GM18861 (cell line): ENCODE results near the gene CDC14B.
"Not testable (repeated sequence)": the region's sequence is repeated elsewhere in the genome, so short reads cannot be mapped to it uniquely, and the experiment has no call there.

Experiments
- ATAC-seq: cut with Tn5 transposase; IDR thresholded peaks from one replicate; pipeline ENCODE4 v1.9.1; 2021; ENCODE audit not compliant: unreplicated experiment

CDC14B gene

DNA sequence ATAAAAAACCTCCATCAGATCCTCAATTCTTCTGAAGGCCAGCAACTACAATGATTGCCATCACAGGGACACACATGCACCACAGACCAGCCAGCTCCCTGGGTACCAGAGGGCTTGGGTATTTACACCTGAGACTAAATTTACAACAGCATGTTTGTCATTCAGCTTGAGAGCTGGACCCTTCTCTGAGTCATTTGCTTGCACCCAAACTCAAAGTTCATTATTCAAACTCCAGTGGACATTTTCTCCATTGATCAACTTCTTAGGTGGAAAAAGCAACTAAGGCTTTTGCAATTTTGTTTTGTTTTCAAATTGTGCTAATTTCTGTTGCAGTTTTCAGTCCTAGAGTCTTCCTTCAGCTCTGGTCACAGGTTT, 116.3 kb downstream of the CDC14B start:
- not testable (repeated sequence) for ATAC-seq

DNA sequence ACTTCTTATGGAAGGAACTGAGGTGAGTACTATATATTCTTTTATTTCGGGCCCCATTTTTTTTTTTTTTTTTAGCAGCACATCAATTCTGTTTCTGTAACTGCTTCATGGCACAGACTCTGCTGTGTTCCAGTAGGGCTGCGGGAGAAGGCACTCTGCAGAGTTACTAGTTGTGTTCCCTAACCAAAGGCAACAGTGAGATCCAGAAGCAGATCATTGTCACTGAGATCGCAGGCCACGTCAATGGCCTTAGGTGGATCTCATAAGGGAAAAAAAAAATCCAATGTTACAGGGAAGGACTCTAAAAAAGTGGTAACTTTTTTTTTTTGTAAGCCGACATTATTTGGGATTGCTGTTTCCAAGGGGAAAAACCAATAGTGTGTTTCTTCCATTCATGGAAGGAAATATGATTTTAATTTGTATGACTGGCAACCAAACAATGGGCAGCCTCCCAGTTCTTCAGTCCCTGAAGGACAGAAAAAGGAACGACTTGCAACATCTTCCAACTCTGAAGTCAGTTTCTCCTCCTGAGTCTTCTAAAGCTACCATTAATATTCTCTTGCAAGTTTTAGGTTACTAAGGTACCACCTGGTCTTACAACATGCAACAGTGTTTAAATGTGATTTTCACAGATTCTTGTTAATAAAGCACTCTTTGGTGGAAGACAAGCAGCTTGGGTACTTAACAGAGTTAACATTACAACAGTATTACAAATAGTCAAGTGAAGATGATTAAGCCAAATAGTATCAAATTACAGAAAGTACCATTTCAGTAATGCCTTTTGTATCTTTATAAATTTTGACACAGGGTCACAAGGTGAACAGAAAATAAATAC, 116.9 kb downstream of the CDC14B start:
- no peak for ATAC-seq

DNA sequence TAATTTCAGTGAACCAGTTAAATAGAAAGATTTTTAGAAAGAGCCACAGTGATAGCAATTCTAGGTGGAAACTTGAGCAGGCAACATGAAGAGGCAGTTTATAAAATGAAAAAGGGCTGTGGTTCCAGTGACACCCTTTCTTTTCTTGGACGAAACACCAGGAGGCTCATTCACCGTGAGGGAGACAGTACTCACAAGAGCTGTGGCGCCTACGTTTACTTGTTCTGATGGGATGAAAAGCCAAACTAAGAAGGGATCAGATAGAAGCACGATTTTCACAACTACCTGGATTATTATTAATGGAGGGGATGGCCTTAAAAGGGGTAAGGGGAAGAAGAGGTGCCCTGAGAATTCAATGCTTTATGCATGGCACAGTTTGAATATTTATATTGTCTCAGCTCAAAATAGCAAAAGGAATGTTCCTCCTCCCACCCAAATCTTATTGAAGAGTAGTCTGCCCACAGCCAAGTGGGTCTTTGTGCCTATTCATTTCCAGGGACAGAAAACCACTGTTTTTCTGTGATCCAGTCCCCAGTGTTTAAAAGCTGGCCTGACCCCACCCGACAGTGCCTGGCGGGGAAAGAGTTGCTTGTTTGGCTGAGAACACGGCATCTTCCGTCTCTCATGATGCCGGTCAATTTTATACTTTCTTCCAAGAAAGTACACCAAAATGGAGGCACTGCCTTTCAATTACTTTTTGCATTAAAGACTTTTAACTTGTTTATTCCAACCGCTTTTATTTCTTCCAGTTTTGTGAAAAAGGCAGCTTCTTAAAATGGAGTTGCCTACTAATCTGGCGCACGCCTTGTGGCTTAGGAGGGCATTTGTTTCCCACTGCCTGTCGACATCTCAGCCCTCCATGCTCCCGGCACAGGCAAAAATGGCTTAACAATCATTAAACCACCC, 117.8 kb downstream of the CDC14B start:
- no peak for ATAC-seq

DNA sequence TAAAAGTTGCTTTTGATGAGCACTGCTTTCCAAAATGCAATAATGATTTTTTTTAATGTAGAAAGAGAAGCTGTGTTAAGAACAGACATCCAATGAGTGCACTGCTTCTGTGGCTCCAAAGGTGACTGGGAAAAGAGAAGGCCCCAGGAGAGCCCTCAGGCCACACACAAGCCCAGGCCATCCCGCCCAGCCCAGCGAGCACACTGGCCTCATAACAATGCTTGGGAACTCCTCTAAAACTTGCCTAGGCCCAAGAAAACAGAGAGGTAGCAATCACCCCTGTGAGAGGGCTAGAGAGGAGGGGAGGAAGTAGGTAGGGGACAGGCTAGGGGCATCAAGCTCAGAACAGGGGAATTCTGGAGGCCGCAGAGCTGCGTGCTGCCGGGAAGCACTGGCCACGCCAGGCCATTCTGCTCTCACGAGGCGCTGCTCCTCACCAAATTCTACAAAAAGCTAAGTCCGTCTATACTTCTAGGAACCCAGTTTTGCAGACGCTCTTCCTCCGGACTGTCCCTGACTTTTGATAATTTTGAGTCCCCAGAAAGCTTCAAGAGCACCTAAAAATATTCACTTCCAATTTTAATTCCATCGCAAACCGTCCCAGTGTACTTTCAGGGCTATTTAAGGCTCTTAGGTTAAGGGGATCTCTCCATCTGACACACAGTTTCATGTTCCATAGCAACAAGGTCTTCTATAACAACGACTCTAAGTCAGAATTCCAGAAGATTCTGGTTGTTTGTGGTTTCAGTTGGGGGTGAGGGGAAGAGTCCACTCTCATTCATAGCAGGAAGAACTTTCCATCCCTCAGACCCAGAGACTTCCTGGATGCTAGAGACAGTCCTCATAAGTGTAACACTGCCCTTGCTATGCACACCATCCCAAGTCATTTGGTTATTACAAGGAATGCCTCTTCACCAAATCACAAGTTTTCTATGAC, 118.7 kb downstream of the CDC14B start:
- ATAC-seq: no peak

DNA sequence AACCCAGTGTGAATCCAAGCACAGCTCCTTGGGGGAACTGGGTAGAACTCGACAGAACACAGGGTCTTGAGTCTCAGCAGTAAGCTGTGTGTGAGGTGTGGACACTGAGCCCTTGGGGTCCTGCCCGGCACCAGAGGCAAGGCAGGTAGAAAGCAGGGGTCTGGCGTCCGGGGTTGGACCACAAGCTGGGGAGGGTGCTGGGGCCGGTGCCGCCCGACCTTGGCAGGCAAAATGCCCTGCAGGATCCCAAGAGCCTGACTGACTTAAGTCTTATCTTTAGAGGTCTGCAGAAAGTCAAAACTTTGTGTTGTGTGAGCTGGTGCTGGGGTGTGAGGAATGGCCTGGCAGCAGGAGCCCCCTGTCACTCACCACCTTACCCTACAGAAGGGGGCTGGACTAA, 120.4 kb downstream of the CDC14B start:
- ATAC-seq: no peak

DNA sequence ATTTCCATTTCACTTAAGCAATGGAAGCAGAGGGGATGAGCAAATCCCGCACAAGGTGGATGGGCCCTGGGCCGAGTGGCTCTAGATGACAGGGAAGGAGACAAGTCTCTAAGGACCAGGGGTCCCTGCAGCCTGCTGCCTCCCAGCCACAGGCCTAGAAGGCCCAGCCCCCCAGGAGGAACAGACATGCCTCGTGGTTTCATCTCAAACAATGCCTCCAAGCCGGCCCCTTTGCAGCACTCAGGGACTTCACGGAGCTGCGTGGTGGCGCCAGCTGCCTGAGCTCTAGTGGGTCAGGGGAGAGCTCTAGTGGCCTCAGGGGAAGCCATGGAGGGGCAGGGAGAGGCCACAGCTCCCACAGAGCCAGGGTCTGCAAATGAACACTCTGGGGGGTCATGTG, 120.8 kb downstream of the CDC14B start:
- ATAC-seq: no peak

DNA sequence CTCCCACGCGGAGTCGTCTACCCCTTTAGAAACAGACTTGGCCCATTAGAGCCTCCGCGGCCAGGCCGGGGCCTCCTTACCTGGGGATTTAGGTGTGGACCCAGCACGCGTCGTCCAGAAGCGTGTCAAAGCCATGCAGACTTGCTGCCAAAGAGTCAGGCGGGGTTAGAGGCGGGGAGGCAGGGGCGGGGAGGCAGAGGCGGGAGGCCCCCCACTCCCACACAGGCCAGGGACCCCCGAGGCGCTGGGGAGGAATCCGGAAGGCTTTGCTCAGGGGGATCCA, 122.6 kb downstream of the CDC14B start:
- ATAC-seq: no peak

DNA sequence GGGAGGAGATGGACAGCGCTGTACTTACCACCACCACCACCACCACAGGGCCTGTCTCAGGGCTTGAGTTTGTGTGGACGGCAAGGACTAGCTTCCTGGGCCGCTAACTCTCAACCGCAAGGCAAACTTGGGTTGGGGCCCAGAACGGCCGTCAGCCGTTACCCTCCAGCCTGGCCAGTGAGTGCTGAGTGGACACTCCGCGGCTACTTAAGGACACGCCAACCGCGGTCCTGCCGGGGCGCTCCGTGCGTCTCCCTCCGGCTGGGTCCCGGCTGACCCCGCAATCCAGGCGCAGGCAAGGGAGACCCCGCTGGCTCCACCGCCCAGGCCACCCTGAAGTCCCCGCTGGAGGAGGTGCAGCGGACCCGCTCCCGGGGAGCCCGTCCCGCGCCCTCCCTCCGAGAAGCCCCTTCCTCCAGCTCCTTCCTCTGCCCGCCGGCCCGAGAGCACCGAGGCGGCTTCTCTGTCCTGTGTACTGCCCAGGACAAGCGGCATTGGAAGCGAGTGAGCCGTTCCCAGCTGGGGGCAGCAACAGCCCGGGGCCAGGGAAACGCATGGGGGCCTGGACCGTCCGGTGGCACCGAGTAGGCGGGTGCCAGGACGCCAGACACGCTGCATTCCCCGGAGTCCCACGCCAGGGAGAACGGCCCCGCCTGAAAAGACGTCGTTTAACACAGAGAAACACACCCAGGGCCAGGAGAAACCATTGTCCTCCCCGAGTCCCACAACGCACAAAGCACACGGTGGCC, 123.1 kb downstream of the CDC14B start:
- no peak for ATAC-seq

DNA sequence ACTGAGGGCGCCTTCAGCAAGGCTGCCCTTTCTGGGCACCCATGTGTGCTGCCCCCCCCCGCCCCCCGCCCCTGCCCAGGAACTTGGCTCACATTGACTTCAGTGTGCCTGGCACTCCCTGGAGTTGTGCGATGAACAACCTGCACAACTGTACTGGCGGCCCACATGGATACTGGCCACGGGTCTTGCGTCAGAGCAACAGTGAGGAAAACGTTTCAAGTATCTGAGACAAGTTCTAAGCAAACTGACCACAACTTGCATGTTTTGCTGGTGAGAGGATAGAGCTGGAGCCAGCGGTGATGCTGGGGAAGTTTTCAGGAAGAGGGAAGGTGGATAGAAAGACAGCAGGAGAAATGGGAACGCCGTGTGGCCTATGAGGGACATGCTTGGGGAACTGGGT, 124.3 kb downstream of the CDC14B start:
- ATAC-seq: no peak

DNA sequence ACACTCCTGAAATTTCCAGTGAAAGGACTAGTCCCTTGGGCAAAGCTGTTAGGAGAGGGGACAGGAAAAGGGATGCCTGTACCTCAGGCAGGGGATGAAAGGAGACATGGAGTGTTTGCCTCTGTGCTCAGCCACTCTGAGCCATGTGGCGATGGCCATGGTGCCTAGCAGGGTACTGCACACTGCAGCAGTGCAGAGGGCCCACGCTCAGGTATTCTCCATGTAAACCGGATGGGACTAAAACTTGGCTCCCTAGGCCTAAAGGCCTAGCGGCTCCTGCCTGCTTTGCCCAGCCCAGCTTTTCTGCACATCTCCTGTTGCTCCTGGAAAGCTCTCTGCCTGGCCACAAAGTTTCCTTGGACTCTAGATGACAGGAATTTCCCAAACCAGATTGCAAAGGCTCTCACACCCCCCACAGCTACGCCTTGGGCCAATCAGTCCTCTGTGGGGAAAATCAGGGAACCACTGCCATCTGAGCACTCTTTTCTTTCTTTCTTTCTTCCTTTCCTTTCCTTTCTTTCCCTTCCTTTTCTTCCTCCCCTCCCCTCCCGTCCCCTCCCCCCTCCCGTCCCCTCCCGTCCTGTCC, 125.3 kb downstream of the CDC14B start:
- ATAC-seq: no peak

DNA sequence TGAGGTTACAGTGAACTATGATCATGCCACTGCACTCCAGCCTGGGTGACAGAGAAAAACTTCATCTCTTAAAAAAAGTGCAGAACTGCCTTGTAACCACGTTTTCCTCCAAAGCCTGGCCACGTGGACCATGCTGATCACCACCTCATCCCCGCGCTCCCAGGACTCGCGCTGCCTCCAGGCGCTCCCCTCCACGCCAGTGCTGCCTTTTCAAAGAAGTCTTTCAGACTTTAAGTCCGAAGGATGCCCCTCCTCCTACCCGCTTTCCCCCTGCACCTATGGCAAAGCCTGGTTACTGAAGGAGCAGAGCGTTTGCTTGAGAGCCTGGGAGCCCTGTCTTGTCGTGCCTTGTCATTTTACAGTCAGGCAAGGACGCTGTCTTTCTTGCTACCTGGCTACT, 125.9 kb downstream of the CDC14B start:
- no peak for ATAC-seq

DNA sequence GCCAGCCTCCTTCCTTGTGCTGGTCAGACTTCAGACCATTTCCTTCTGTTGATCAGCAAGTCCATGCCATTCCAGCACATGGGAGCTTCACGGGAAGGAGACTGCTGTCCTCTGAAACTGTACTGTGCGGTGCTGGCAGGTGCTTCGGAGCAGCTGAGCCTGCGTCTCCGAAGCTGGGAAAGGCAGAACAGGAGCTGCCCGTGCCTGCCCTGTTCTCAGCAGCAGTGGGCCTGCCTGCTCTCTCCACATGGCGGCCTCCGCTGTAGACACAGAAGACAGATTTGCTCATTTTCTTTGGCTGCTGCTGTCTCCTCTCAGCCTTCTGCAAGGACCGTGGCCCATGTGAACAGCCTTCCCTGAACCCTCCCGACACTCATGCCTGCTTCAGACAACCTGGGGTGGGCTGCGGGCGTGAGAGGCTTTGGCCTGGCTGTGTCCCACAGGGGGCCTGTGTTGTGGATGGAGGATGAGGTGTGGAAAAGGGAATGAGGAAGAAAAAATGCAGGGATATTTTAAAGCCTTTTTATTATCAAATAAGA, 126.6 kb downstream of the CDC14B start:
- no peak for ATAC-seq

DNA sequence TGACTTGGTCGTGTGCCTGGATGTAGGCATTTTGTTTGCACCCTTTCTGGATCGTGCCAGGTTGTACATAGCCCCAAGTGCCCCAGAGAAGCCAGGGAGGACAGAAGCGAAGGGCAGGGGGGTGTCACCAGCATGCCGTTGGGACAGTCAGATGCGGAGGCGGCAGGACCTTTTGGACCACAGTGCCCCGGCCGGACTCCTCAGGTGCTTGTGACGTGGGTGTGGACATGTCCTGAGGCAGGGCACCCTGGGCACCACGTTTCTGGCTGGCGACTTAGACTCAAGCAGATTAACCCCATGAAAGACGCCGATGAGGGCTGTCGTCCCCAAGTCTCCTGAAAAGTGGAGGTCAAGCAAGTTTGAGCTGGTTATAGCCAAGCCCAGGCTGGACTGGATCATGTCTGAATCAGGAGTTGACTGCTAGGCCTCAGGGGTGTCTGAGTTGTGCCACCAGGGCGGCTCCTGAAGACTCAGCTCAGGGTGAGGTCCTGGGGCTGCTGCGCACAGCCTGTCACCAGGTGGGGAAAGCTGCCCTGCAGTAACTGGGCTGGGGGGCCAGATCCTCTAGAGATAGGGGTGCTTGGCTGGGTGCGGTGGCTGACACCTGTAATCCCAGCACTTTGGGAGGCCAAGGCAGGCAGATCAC, 127.6 kb downstream of the CDC14B start:
- ATAC-seq: no peak

DNA sequence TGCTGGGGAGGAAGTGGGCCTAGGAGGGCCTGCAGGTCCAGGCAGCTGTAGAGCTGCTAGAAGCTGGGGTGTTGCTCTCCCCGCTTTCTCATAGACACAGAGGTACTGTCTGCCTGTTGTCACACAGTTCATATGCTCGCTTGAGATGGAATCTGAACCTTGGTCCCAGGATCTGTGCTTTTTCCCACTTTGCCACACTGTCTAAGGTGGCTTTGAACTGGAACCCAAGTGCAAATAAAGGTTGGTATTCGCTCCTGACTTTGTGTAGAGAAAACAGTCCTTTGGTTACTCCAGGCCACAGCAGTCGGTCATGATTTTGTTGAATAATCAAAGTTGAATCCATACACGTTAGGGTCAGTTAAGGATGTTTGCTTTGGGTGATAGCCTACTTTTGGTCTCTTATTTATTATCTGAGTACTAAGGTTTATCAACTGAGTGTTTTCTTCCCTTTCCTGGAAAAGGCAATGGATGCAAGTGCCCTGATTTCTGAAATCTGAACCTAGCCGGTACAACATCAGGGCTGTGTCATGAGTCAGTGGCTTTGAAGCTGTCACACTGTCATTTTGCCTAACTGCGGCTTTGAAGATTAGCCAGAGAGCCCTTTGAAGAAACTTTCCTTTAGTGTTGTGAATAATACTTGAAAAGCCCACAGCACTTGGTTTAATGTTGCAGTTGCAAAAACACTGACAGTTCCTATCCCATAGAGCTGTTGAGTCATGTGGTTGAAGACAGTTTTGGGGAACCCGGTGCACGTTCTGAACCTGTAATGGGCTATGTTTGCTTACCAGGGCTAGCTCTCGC, 128.4 kb downstream of the CDC14B start:
- ATAC-seq: no peak

DNA sequence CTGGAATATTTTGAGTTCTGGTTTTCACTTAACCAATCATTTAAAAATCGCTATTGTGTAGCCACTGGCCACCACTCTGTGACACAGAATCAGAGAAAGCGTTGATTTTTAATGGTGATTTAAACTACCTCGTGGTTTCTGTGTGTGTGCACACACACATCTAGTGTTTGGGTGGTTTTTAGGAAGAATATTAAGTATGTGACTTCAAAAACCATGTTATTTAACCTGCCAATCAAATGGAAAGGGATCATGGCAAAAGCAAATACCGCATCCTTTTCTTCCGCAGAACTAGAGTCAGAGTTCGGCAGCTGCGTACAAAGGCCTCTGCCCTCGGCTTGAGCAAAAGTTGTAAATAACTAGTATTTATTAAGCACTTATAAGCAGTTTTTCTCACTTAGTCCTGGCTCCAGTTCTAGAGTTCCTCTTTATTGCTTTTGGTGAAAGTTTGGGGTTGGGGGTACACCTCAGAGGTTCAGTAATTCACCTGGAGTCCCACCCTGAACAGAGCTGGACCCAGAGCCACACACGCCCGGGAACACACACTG, 129.0 kb downstream of the CDC14B start:
- no peak for ATAC-seq

DNA sequence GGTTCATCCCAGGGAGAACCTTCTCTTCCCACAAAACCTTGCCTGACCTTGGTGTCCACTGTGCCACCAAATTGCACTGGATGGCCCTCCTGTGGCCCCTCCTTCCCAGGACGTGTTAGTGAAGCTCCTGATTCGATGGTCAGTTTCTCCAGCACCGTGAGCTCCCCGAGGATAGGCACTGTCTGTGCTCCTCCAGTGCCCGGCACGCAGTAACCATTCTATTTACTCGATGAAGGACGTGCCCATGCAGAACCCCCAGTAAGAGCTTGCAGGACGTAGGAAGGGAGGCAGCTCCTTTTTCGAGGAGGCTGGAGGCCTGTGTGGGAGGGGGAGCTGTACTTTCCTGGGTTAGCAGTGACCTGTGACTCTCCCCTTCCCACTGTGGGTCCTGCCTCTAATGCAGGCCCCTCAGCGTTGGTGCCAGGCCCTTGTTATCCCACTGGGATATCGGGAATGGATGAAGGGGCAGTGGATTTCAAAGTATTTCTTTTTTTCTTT, 130.1 kb downstream of the CDC14B start:
- ATAC-seq: no peak

DNA sequence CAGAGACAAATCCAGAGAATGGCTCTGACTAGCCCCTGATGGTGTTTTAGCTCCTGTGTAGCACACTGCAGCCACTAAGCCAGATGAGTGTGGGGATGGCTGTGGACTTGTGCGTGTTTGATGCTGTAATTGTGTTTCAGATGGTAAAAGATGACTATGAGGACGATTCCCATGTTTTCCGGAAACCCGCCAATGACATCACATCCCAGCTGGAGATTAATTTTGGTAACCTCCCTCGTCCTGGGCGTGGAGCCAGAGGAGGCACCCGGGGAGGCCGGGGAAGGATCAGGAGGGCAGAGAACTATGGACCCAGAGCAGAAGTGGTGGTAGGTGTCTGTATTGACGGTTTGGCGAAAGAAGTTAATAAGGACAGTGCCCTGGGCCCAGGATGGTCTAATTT, 131.7 kb downstream of the CDC14B start:
- no peak for ATAC-seq

DNA sequence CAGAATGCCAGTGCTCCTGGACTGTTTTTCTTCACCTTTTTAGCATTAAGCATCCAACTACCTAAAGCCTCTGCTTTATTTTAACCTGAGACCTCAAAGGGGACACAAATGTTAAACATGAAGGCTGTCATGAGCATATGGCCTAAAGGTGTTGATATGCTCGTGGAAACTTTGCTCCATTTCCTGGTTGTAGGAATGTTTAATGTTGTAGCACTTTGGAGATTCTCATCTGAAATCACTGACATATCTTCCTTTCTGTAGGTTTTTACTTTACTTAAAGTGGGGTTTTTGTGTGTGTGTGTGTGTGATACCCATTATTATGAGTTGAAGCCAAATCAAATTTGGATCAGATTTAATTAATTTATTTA, 132.6 kb downstream of the CDC14B start:
- ATAC-seq: no peak
